ENCODE results near the gene LOXL1. TPM values are rescaled to one million over a fixed set of nuclear protein-coding genes. Genes with fewer than 3 reads are reported as not detected.
A peak's percentile ranks its signal among the peaks of the same experiment; 100 is the strongest.

LOXL1 gene
- total RNA-seq, 1 donor from 2014 or later = 12.9 TPM

DNA sequence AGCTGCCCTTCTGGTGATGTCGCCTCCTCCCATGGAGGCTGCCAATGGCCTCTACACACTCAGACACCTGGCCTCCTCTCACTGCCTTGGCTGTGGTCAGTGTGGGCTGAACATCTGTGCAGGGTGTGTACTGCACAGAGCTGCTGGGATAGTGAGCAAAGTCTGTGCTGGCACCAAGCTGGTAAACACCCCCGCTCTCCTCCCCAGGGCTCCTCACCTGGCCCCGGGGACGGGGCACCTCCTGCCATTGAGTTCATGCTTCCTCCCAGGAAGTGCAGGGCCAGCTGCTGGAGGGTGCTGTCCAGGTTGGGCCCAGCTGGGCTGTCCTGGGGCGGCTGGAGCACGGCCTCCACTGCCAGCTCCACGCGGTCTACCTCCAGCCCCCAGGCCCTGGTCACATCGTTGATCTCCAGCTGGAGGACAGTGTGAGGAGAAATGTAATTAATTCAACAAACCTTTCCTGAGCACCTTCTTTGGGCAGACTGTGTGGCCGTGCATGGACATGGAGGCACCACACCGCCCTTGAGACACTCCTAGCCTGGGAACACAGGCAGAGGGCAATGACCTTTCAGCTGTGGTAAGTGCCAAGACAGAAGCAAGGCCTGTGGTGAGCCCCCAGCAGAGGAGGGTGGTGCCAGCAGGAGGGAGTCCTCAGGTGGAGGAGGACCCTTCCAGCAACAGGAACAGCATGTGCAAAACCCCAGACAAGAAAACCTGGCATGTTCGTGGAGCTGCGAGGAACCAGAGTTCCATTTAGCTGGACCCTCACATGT, 59.0 kb downstream of the LOXL1 start:
- DNase-seq (peak; percentile 31), ATAC-seq (no peak)
- intact Hi-C loops (cut with micrococcal nuclease) = no loop called here

GRCh38 chr15:73986055-73986775, 60.0 kb downstream of the LOXL1 start:
- intact Hi-C loops (cut with micrococcal nuclease) = no loop called here
- ATAC-seq = no peak
- no peak for DNase-seq

DNA sequence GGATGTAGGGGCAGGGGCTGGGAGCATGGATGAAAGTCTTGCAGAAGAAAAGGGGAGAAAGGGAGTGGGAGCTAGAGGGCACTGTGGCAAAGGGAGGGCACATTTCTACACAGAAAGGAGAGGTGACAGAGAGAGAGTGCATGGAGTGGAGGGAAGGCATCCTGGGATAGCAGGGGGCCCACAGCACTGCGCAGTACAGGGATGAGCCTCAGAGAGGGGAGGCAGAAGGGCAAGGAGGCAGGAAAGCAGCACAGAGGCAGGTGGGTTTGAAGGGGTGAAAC, 60.5 kb downstream of the LOXL1 start:
- DNase-seq = no peak
- intact Hi-C loops (cut with micrococcal nuclease) = no loop called here
- no peak for ATAC-seq

- intact Hi-C loops (cut with micrococcal nuclease) = no loop called here
- ATAC-seq = no peak
- DNase-seq = no peak
Observed at GRCh38 chr15:73987250-73987649, 61.0 kb downstream of the LOXL1 start.

DNA sequence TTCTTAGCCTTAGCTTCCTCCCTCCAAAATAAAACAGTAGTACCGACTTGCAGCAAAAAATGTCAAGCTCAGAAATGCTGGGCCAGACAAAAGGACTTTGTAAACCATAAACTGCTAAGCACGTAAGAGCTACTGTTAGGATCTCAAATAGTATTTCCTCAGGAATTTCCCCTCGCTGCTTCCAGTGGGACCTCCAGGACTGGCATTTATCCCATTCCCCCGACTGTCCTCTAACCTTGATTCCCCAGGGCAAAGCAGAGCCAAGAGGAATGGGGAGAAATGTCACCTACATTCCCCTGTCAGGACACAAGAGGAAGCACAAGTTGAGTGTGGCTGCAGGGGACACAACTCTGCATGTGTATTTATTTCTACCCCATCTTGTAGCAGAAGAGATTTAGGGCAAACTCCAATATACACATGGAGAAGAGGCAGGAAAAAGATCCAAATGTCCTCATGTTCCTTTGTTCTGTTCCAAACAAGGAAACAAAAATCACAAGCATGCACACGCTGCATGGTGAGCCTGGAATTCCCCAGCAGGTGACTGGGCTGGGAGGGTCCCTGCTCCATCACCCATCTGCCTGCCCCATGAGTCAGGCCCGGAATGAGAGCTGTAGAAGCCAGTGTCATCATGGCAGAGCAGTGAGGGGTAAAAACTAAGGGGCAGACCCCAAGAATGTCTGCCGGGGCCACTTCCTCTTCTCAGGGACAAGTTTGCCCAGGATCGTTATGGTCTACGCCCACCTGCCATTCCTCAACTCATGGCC, 61.6 kb downstream of the LOXL1 start:
- DNase-seq = no peak
- no peak for ATAC-seq
- intact Hi-C loops (cut with micrococcal nuclease) = no loop called here

- intact Hi-C loops (cut with micrococcal nuclease) = no loop called here
- DNase-seq (no peak), ATAC-seq (no peak)
Observed at GRCh38 chr15:73988445-73988969, 62.2 kb downstream of the LOXL1 start.

- DNase-seq = no peak
- intact Hi-C loops (cut with micrococcal nuclease) = no loop called here
- no peak for ATAC-seq
Observed at GRCh38 chr15:73989001-73989798, 62.9 kb downstream of the LOXL1 start.

- no peak for ATAC-seq
- DNase-seq = no peak
- intact Hi-C loops (cut with micrococcal nuclease) = no loop called here
Observed at GRCh38 chr15:73990250-73991005, 64.2 kb downstream of the LOXL1 start.

DNA sequence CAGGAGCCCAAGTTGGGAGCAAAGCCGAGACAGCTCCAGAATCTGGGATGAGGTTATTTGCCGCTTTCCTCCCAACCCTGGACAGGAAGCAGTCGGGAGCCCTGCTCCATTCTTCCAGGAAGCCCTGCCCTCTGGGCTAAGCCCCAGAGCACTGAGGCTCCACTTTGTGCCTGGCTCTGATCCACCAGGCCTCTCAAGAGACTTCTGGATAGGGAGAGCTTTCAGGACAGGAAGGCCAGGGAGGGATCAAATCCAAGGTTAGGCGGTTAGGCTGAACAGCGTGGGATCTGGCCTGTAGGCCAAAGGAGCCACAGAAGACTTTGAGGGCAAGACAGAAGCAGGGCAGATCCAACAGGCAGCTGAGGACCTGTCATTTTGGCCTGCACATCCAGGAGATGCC, 65.0 kb downstream of the LOXL1 start:
- DNase-seq (peak; percentile 90), ATAC-seq (peak; percentile 76)
- intact Hi-C loops (cut with micrococcal nuclease) = no loop called here

DNA sequence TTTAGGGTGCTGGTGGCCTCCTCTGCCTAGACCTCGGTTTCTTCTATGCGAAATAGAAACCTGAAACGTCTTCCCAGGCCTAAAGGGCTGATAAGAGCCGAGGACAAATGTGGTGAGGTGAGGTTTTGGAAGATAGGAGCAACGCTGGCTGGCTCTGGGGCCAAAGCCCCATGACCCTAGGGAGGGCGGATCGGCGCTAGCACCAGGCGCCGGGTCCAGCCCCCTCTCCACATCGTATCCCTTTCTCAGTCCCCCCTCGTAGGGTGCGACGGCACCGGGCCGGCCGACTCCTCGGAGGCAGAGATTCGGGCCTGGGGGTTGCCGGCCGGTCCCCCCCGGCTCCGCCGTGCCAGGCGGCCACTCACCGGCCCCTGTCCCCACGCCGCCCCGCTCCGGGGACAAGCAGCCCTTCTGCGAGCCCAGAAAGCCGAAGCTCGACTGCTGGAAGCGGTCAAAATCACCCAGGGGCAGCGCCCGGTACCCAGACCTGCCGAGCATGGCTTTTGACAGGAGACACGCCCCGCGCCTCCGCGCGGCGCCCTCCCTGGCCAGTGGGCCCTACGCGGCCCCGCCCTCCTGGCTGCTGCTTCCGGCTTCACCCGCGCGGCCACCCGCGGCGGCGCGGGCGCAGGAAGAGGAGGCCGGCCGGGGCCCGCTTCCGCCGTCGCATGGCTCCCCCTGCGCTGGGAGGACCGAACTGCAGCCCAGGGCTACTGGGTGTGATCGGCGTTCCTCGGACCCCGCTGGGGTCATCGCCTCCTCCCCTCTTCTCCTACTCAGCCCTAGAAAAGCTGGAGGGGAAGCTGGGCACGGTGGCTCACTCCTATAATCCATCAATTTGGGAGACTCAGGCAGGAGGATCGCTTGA, 65.7 kb downstream of the LOXL1 start, which contains the start of gene STOML1:
TSS of gene STOML1 (minus strand) at position 570 of the 868 bp plus-strand sequence. CDS start at position 498, 72 bp downstream.
- intact Hi-C loops (cut with micrococcal nuclease) = no loop called here
- DNase-seq = peak; percentile 98
- peak; percentile 89 for ATAC-seq

DNA sequence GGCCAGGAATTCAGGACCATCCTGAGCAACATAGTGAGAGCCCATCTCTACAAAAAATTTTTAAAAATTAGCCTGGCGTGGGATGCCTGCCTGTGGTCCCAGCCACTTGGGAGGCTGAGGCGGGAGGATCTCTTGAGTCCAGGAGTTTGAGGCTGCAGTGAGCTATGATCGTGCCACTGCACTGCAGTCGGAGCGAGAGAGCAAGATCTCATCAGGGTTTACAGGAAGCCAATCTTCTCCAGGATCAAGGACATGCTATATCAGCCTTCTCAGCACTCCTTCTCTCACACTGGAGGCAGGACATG, 66.3 kb downstream of the LOXL1 start:
- intact Hi-C loops (cut with micrococcal nuclease) = no loop called here
- ATAC-seq (no peak), DNase-seq (no peak)

- ATAC-seq = no peak
- no peak for DNase-seq
- intact Hi-C loops (cut with micrococcal nuclease) = no loop called here
Observed at GRCh38 chr15:73993211-73993994, 67.1 kb downstream of the LOXL1 start.

DNA sequence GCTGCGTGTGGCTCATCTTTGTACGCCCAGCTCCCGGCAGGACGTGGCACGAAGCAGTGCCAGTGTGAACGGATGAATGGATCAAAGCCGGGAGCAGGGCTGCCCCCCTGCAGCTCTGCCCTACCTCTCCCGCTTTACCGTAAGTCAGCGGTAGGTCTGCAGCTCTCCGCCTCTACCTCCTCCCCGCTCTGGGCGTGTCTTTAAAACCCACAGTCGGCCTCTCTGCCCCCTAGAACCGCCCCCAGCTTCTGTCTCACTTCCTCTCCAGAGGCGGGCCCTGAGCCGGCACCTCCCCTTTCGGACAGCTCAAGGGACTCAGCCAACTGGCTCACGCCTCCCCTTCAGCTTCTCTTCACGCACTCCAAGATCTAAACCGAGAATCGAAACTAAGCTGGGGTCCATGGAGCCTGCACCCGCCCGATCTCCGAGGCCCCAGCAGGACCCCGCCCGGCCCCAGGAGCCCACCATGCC, 68.2 kb downstream of the LOXL1 start, which contains the start of gene PML:
TSS of gene PML (plus strand) at position 304 of the 471 bp plus-strand sequence. CDS start at position 401, 97 bp downstream.
- DNase-seq = peak; percentile 97
- peak; percentile 79 for ATAC-seq
- intact Hi-C loops (cut with micrococcal nuclease) = no loop called here

GRCh38 chr15:73994912-73995622, 68.8 kb downstream of the LOXL1 start:
- intact Hi-C loops (cut with micrococcal nuclease) = no loop called here
- DNase-seq = peak; percentile 62
- ATAC-seq = peak; percentile 1

GRCh38 chr15:73996267-73996666, 70.0 kb downstream of the LOXL1 start:
- intact Hi-C loops (cut with micrococcal nuclease) = no loop called here
- ATAC-seq (no peak), DNase-seq (no peak)

DNA sequence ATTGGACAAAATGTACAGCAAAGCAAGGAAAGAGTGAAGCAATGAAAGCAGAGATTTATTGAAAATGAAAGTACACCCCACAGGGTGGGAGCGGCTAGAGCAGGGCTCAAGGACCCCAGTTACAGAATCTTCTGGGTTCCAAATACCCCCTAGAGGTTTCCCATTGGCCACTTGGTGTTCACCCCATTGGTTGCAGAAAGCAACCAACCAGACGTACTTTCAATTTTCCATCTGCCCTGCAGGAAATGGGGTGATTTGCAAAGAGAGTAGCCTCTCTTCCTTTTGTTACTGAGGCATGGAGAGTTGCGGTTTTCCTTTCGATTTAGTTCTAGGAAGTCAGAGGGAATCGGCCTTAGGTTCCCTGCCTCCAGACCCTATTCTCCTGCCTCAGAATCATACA, 70.7 kb downstream of the LOXL1 start:
- ATAC-seq (no peak), DNase-seq (no peak)
- intact Hi-C loops (cut with micrococcal nuclease) = no loop called here

Data from left ventricle myocardium superior (tissue), 1 donor.